RPMI7951 (cell line): Measurements from ENCODE around the gene PALMD. TPM values are rescaled to one million over a fixed set of nuclear protein-coding genes. Genes with fewer than 3 reads are reported as not detected.

ENCODE experiments used
- DNase-seq: peaks from one replicate; pipeline ENCODE4 v3.0.0-alpha.2; 2012; ENCODE audit warnings: low read depth
- total RNA-seq: library from RNA; depleted of rRNA; stranded (reverse); fragments of >200 nt; shearing (Covaris generic); gene quantifications from 2 replicates; pipeline ENCODE4 v1.2.3, GENCODE V29; 2014; rRNA removed

PALMD gene
- 1.3 and 1.5 TPM in 2 replicates for total RNA-seq

- DNase-seq, result peak; percentile 53
These were observed at the start of gene PALMD for GRCh38 chr1:99645699-99646531. TSS of gene PALMD (plus strand) at chr1:99646113. CDS start at chr1:99646318, 205 bp downstream.

GRCh38 chr1:99598738-99599411, 47.0 kb upstream of the PALMD start:
- DNase-seq, result peak; percentile 18

- peak; percentile 96 for DNase-seq
These were observed 46.2 kb upstream of the PALMD start for GRCh38 chr1:99599678-99600175.

- peak; percentile 29 for DNase-seq
These were observed 45.1 kb upstream of the PALMD start for GRCh38 chr1:99600782-99601181.

GRCh38 chr1:99601208-99601607, 44.7 kb upstream of the PALMD start:
- no peak for DNase-seq

GRCh38 chr1:99601709-99602403, 44.1 kb upstream of the PALMD start:
- no peak for DNase-seq

GRCh38 chr1:99602404-99602969, 43.4 kb upstream of the PALMD start:
- no peak for DNase-seq

- DNase-seq, result peak; percentile 21
These were observed 42.0 kb upstream of the PALMD start for GRCh38 chr1:99603699-99604560.

GRCh38 chr1:99606306-99606705, 39.6 kb upstream of the PALMD start:
- DNase-seq, result no peak

- DNase-seq, result no peak
These were observed 38.3 kb upstream of the PALMD start for GRCh38 chr1:99607590-99607989.

GRCh38 chr1:99608058-99608457, 37.9 kb upstream of the PALMD start:
- DNase-seq, result no peak

- no peak for DNase-seq
These were observed 32.2 kb upstream of the PALMD start for GRCh38 chr1:99613716-99614115.

GRCh38 chr1:99614728-99615127, 31.2 kb upstream of the PALMD start:
- DNase-seq, result no peak

- DNase-seq, result no peak
These were observed 26.3 kb upstream of the PALMD start for GRCh38 chr1:99619583-99619982.

GRCh38 chr1:99621340-99621901, 24.5 kb upstream of the PALMD start:
- no peak for DNase-seq

- no peak for DNase-seq
These were observed 23.1 kb upstream of the PALMD start for GRCh38 chr1:99622702-99623347.

GRCh38 chr1:99623554-99623953, 22.4 kb upstream of the PALMD start:
- no peak for DNase-seq

- DNase-seq, result no peak
These were observed 18.3 kb upstream of the PALMD start for GRCh38 chr1:99627615-99628014.

- no peak for DNase-seq
These were observed 16.7 kb upstream of the PALMD start for GRCh38 chr1:99629164-99629563.

GRCh38 chr1:99634971-99635624, 10.8 kb upstream of the PALMD start:
- peak; percentile 50 for DNase-seq
